HG03354 (cell line): Measurements from ENCODE around the gene FRMD4A.

Source experiments
- ATAC-seq: cut with Tn5 transposase; IDR thresholded peaks from one replicate; pipeline ENCODE4 v1.9.1; 2021; ENCODE audit warnings: mild to moderate bottlenecking; ENCODE audit not compliant: unreplicated experiment, poor library complexity, severe bottlenecking

The FRMD4A gene

GRCh38 chr10:13823709-13824405, 506.9 kb downstream of the FRMD4A start:
- no peak for ATAC-seq

- ATAC-seq = no peak
Measured at GRCh38 chr10:13823096-13823708, 507.5 kb downstream of the FRMD4A start.

- no peak for ATAC-seq
Measured at GRCh38 chr10:13822490-13822889, 508.2 kb downstream of the FRMD4A start.

- no peak for ATAC-seq
Measured at GRCh38 chr10:13820964-13821337, 509.8 kb downstream of the FRMD4A start.

- ATAC-seq = no peak
Measured at GRCh38 chr10:13820119-13820963, 510.4 kb downstream of the FRMD4A start.

GRCh38 chr10:13816195-13816925, 514.4 kb downstream of the FRMD4A start:
- ATAC-seq = no peak

GRCh38 chr10:13815756-13816155, 515.0 kb downstream of the FRMD4A start:
- no peak for ATAC-seq

GRCh38 chr10:13813550-13813949, 517.2 kb downstream of the FRMD4A start:
- no peak for ATAC-seq

- no peak for ATAC-seq
Measured at GRCh38 chr10:13812804-13813203, 517.9 kb downstream of the FRMD4A start.

- ATAC-seq = no peak
Measured at GRCh38 chr10:13810568-13810967, 520.2 kb downstream of the FRMD4A start.

GRCh38 chr10:13809427-13809826, 521.3 kb downstream of the FRMD4A start:
- ATAC-seq = no peak

GRCh38 chr10:13808556-13809391, 522.0 kb downstream of the FRMD4A start:
- ATAC-seq = no peak

GRCh38 chr10:13806419-13806818, 524.3 kb downstream of the FRMD4A start:
- ATAC-seq = no peak

GRCh38 chr10:13803566-13804554, 526.9 kb downstream of the FRMD4A start:
- no peak for ATAC-seq

GRCh38 chr10:13801907-13802288, 528.8 kb downstream of the FRMD4A start:
- no peak for ATAC-seq

GRCh38 chr10:13801156-13801906, 529.4 kb downstream of the FRMD4A start:
- no peak for ATAC-seq

- ATAC-seq = no peak
Measured at GRCh38 chr10:13797164-13797563, 533.6 kb downstream of the FRMD4A start.
